OCI-LY7 (cell line): ENCODE measurements around the gene GRK3. TPM values are rescaled to one million over a fixed set of nuclear protein-coding genes. Genes with fewer than 3 reads are reported as not detected.

Source experiments
- BruUV-seq: library from RNA; stranded (reverse); fragments of 400-500 nt; replicated peaks from 2 replicates; lab custom pipeline; 2021; lab: Mats Ljungman, UMichigan
- CTCF ChIA-PET: fragments of 300-600 bp; sonication (Branson Sonifier 250); formaldehyde crosslinking; loops from one replicate; lab custom pipeline; 2022; ENCODE audit warnings: antibody characterized with exemption; ENCODE audit not compliant: unreplicated experiment; lab: Charles Lee
- POLR2A ChIA-PET: fragments of 300-600 bp; sonication (Branson Sonifier 250); formaldehyde crosslinking; loops from one replicate; lab custom pipeline; 2022; ENCODE audit warnings: antibody characterized with exemption; lab: Charles Lee
- DNase-seq: peaks from one replicate; pipeline ENCODE4 v3.0.0-alpha.2; 2015; ENCODE audit warnings: low spot score
- H2AFZ ChIP-seq: fragments of 200-600 bp; sonication (generic), shearing (Covaris generic); 2 replicates; pipeline ENCODE4 v1.6.1; 2014; ENCODE audit warnings: mild to moderate bottlenecking, antibody characterized with exemption, low read length, moderate library complexity
- H3K27ac ChIP-seq: fragments of 200-600 bp; sonication (generic); 2 replicates; pipeline ENCODE4 v1.5.1; 2014; ENCODE audit warnings: mixed run types, low read depth, mild to moderate bottlenecking, moderate library complexity, low read length, inconsistent platforms; ENCODE audit not compliant: poor library complexity, severe bottlenecking
- H3K36me3 ChIP-seq: fragments of 200-600 bp; sonication (generic); 2 replicates; pipeline ENCODE4 v1.6.1; 2014; ENCODE audit warnings: mild to moderate bottlenecking, antibody characterized with exemption, low read length, moderate library complexity, mixed read lengths; ENCODE audit not compliant: insufficient read depth
- H3K4me1 ChIP-seq: fragments of 200-600 bp; sonication (generic); 2 replicates; pipeline ENCODE4 v1.5.1; 2014; ENCODE audit warnings: mild to moderate bottlenecking, low read length; ENCODE audit not compliant: insufficient read depth, poor library complexity, severe bottlenecking
- H3K4me2 ChIP-seq: fragments of 200-600 bp; sonication (generic); 2 replicates; pipeline ENCODE4 v1.6.1; 2014; ENCODE audit warnings: mild to moderate bottlenecking, low read length
- H3K4me3 ChIP-seq: fragments of 200-600 bp; sonication (generic); 2 replicates; pipeline ENCODE4 v1.5.1; 2014; ENCODE audit warnings: mild to moderate bottlenecking, low read depth, low read length; ENCODE audit not compliant: poor library complexity, severe bottlenecking
- H3K79me2 ChIP-seq: fragments of 200-600 bp; sonication (generic); 2 replicates; pipeline ENCODE4 v1.6.1; 2016; ENCODE audit warnings: low read depth, mild to moderate bottlenecking, low read length, moderate library complexity, mixed read lengths; ENCODE audit not compliant: insufficient read depth
- H3K9me2 ChIP-seq: fragments of 200-600 bp; sonication (generic); 2 replicates; pipeline ENCODE4 v1.6.1; 2016; ENCODE audit warnings: mild to moderate bottlenecking, low read length, mixed read lengths; ENCODE audit not compliant: insufficient read depth
- H3K9me3 ChIP-seq: fragments of 200-600 bp; sonication (generic); 2 replicates; pipeline ENCODE4 v1.6.1; 2014; ENCODE audit warnings: mild to moderate bottlenecking, mixed run types, low read length, mixed read lengths
- H4K20me1 ChIP-seq: fragments of 200-600 bp; sonication (generic); 2 replicates; pipeline ENCODE4 v1.6.1; 2014; ENCODE audit warnings: mild to moderate bottlenecking, antibody characterized with exemption, low read length, moderate library complexity, mixed read lengths; ENCODE audit not compliant: insufficient read depth
- EZH2phosphoT487 ChIP-seq: fragments of 200-600 bp; sonication (generic); IDR thresholded peaks from 2 replicates; pipeline ENCODE4 v1.6.1; 2018; ENCODE audit warnings: low read depth, borderline replicate concordance, mild to moderate bottlenecking, mixed run types, antibody characterized with exemption, low read length, moderate library complexity, mixed read lengths
- intact Hi-C: fragments of 100-400 bp; cut with micrococcal nuclease; formaldehyde crosslinking; loops from one replicate; pipeline ENCODE4 v1.10.0; 2022; ENCODE audit not compliant: unreplicated experiment
- total RNA-seq, 2 experiments: library from RNA; depleted of rRNA in 1 of 2; stranded (reverse); fragments of >200 nt in 1 of 2; shearing (Covaris generic) in 1 of 2; gene quantifications; 2 replicates each; pipeline ENCODE4 v1.2.3, GENCODE V29; 2014 to 2022
- TF ChIP-seq, protein P1 (sequence below): fragments of 200-600 bp; sonication (generic); conservative IDR thresholded peaks from 2 replicates; pipeline ENCODE4 v1.5.1; 2014; ENCODE audit warnings: mild to moderate bottlenecking, antibody characterized with exemption, low read length, moderate library complexity, mixed read lengths

Gene GRK3
- total RNA-seq, 2 experiments from 2014 or later: 14.2 to 39.3 TPM

DNA sequence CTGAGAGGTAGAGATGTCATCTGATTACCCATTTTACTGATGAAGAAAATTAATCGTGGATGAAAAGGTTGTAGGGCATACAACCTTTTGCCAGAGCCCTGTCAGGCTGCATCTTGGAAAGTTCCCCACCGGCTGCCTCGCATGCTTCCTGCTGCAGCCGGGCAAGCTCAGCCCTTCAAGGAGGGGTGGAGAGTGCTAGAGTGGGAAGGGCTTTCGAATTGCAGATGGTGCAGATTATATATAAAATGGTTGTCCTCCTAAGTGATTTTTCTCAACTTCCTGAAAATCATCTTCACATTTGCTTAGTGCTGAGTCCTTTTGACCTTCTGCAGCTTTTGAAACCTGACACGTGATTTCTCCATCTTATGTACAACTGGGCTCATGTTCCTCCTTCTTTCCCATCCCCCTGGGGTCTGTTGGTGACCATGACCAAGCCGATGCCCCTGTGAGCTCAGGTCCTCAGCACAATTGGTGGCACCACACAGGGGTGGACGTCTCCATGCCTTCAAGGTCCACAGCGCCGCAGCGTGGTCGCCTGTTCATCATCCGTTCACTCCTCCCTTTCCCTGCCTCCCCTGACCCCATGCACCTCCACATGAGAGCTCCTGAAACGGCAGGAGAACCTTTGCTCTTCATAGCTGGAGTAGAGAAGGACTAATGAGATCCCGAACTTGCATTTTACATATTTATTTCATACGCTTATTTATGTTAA is 129.9 kb downstream of the GRK3 start:
- BruUV-seq: no TSS peak
- TF ChIP-seq EZH2phosphoT487: no peak
- TF ChIP-seq, protein P1, sequence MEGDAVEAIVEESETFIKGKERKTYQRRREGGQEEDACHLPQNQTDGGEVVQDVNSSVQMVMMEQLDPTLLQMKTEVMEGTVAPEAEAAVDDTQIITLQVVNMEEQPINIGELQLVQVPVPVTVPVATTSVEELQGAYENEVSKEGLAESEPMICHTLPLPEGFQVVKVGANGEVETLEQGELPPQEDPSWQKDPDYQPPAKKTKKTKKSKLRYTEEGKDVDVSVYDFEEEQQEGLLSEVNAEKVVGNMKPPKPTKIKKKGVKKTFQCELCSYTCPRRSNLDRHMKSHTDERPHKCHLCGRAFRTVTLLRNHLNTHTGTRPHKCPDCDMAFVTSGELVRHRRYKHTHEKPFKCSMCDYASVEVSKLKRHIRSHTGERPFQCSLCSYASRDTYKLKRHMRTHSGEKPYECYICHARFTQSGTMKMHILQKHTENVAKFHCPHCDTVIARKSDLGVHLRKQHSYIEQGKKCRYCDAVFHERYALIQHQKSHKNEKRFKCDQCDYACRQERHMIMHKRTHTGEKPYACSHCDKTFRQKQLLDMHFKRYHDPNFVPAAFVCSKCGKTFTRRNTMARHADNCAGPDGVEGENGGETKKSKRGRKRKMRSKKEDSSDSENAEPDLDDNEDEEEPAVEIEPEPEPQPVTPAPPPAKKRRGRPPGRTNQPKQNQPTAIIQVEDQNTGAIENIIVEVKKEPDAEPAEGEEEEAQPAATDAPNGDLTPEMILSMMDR: no peak
- no peak overlapping the region for H3K4me2 ChIP-seq
- DNase-seq: no peak
- H3K79me2 ChIP-seq: no peaks in the 10 kb centered on the region
- no peak overlapping the region for H3K4me3 ChIP-seq
- H3K9me2 ChIP-seq: no peaks in the 10 kb centered on the region
- CTCF ChIA-PET: no interaction called here
- no peak overlapping the region for H3K27ac ChIP-seq
- no peaks in the 10 kb centered on the region for H4K20me1 ChIP-seq
- H2AFZ ChIP-seq: no peak overlapping the region
- intact Hi-C loops: no loop called here
- no peaks in the 10 kb centered on the region for H3K9me3 ChIP-seq
- no peaks in the 10 kb centered on the region for H3K4me1 ChIP-seq
- POLR2A ChIA-PET: interaction anchor here (1.1 kb wide), 1 partner anchor 11 kb away, joined by 3 read pairs; no protein-coding TSS in a partner anchor
- H3K36me3 ChIP-seq: peaks cover 28% of the 10 kb centered on the region; the same call in 1 of the 2 replicates

DNA sequence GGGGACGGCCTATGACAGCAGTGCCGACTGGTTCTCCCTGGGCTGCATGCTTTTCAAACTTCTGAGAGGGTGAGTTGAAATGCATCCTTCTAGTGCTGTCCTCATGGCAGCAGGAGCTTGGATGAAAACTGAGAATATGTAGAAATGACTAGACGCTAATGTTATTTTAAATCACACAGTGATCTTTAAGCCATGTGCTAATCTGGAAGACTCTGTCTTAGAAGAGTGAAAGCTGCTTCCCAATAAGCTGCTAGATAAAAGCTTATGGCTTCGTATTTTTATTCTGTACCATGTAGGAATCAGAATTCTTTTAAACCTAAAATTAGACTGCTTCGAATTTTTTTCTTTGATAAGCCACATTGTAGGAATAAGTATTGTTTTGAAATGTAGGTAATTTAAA is 130.7 kb downstream of the GRK3 start:
- Histone ChIP-seq H2AFZ (no peak overlapping the region), H3K36me3 (peaks cover 26% of the 10 kb centered on the region; the same call in 1 of the 2 replicates), H3K9me3 (no peaks in the 10 kb centered on the region), H3K4me1 (no peaks in the 10 kb centered on the region), H3K27ac (no peak overlapping the region), H3K4me2 (no peak overlapping the region), H3K9me2 (no peaks in the 10 kb centered on the region), H3K4me3 (no peak overlapping the region), H4K20me1 (no peaks in the 10 kb centered on the region), H3K79me2 (no peaks in the 10 kb centered on the region)
- intact Hi-C loops: no loop called here
- CTCF ChIA-PET: no interaction called here
- TF ChIP-seq, protein P1: no peak
- no peak for TF ChIP-seq EZH2phosphoT487
- POLR2A ChIA-PET: interaction anchor here (1.1 kb wide), 1 partner anchor 10 kb away, joined by 3 read pairs; no protein-coding TSS in a partner anchor
- BruUV-seq: no TSS peak
- no peak for DNase-seq

DNA sequence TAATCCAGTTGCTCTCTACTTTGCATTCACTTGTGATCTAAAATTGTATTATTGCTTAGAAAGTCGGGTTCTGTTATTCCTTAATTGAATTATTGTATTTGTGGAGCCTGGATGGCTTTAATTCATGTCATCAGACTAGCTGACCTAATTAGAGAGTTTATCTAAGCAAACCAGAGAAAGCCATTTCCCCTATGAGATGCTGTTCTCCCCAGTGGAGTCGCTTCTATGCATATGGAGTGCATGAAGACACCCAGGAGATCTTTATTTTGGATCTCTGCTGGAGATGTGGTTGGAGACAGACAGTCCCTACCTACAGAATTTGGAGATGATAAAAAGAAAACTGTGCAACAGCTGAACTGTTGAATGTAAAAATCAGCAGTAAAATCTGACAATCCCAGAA is 132.3 kb downstream of the GRK3 start:
- ChIA-PET CTCF (no interaction called here), POLR2A (interaction anchor here (1.2 kb wide), 1 partner anchor 249 kb away, joined by 3 read pairs; no protein-coding TSS in a partner anchor)
- no TSS peak for BruUV-seq
- peaks cover 13% of the 10 kb centered on the region; the same call in 1 of the 2 replicates for H3K36me3 ChIP-seq
- no peak overlapping the region for H3K4me2 ChIP-seq
- no peak overlapping the region for H2AFZ ChIP-seq
- no peak for DNase-seq
- TF ChIP-seq EZH2phosphoT487: no peak
- TF ChIP-seq, protein P1: no peak
- no peaks in the 10 kb centered on the region for H3K9me2 ChIP-seq
- intact Hi-C loops: no loop called here
- no peaks in the 10 kb centered on the region for H3K9me3 ChIP-seq
- H4K20me1 ChIP-seq: no peaks in the 10 kb centered on the region
- no peaks in the 10 kb centered on the region for H3K4me1 ChIP-seq
- no peak overlapping the region for H3K4me3 ChIP-seq
- H3K27ac ChIP-seq: no peak overlapping the region
- H3K79me2 ChIP-seq: no peaks in the 10 kb centered on the region
